HG03196 (cell line): ENCODE results near the gene USP22.
A peak's percentile ranks its signal among the peaks of the same experiment; 100 is the strongest.

Experiments
- ATAC-seq: cut with Tn5 transposase; IDR thresholded peaks from one replicate; pipeline ENCODE4 v1.9.1; 2021; ENCODE audit not compliant: unreplicated experiment

The USP22 gene

GRCh38 chr17:21049457-21049856, 6.6 kb upstream of the USP22 start:
- ATAC-seq, result no peak

- no peak for ATAC-seq
These were observed 3.4 kb upstream of the USP22 start for GRCh38 chr17:21046216-21046615.

- no peak for ATAC-seq
These were observed 2.2 kb upstream of the USP22 start for GRCh38 chr17:21044971-21045370.

GRCh38 chr17:21043296-21044232, 753 bp upstream of the USP22 start:
- peak; percentile 91 for ATAC-seq

GRCh38 chr17:21041741-21042457, 912 bp downstream of the USP22 start:
- ATAC-seq, result peak; percentile 29

GRCh38 chr17:21039839-21040575, 2.8 kb downstream of the USP22 start:
- no peak for ATAC-seq

GRCh38 chr17:21037117-21037803, 5.6 kb downstream of the USP22 start:
- ATAC-seq, result no peak

- ATAC-seq, result no peak
These were observed 6.4 kb downstream of the USP22 start for GRCh38 chr17:21036361-21036881.

- ATAC-seq, result no peak
These were observed 7.4 kb downstream of the USP22 start for GRCh38 chr17:21035406-21035805.

- peak; percentile 48 for ATAC-seq
These were observed 8.2 kb downstream of the USP22 start for GRCh38 chr17:21034340-21035235.

GRCh38 chr17:21033350-21033749, 9.5 kb downstream of the USP22 start:
- ATAC-seq, result no peak

- no peak for ATAC-seq
These were observed 10.9 kb downstream of the USP22 start for GRCh38 chr17:21031756-21032396.

GRCh38 chr17:21030375-21030774, 12.4 kb downstream of the USP22 start:
- no peak for ATAC-seq

- no peak for ATAC-seq
These were observed 13.3 kb downstream of the USP22 start for GRCh38 chr17:21029515-21029914.

GRCh38 chr17:21029036-21029435, 13.8 kb downstream of the USP22 start:
- ATAC-seq, result no peak

- ATAC-seq, result no peak
These were observed 14.6 kb downstream of the USP22 start for GRCh38 chr17:21028192-21028591.

GRCh38 chr17:21027031-21027430, 15.8 kb downstream of the USP22 start:
- ATAC-seq, result no peak

- ATAC-seq, result no peak
These were observed 17.4 kb downstream of the USP22 start for GRCh38 chr17:21025451-21025850.

- no peak for ATAC-seq
These were observed 18.8 kb downstream of the USP22 start for GRCh38 chr17:21024024-21024423.
